ENCODE measurements around the gene TTC27.
"Not testable (repeated sequence)": the region's sequence is repeated elsewhere in the genome, so short reads cannot be mapped to it uniquely, and the experiment has no call there.

DNA sequence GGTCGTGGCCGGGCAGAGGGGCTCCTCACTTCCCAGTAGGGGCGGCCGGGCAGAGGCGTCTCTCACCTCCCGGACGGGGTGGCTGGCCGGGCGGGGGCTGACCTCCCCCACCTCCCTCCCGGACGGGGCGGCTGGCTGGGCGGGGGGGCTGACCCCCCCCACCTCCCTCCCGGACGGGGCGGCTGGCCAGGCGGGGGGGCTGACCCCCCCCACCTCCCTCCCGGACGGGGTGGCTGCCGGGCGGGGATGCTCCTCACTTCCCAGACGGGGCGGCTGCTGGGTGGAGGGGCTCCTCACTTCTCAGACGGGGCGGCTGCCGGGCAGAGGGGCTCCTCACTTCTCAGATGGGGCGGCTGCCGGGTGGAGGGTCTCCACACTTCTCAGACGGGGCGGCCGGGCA, 126.8 kb downstream of the TTC27 start:
- TF ChIP-seq, protein P1, sequence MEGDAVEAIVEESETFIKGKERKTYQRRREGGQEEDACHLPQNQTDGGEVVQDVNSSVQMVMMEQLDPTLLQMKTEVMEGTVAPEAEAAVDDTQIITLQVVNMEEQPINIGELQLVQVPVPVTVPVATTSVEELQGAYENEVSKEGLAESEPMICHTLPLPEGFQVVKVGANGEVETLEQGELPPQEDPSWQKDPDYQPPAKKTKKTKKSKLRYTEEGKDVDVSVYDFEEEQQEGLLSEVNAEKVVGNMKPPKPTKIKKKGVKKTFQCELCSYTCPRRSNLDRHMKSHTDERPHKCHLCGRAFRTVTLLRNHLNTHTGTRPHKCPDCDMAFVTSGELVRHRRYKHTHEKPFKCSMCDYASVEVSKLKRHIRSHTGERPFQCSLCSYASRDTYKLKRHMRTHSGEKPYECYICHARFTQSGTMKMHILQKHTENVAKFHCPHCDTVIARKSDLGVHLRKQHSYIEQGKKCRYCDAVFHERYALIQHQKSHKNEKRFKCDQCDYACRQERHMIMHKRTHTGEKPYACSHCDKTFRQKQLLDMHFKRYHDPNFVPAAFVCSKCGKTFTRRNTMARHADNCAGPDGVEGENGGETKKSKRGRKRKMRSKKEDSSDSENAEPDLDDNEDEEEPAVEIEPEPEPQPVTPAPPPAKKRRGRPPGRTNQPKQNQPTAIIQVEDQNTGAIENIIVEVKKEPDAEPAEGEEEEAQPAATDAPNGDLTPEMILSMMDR (IDR thresholded peaks at IDR 0.05), result not testable (repeated sequence)
- TF ChIP-seq POLR2A (IDR thresholded peaks at IDR 0.05); POLR2AphosphoS5 (IDR thresholded peaks at IDR 0.05; ENCODE audit: insufficient read depth in 1 of 2, low read depth in 1 of 2): not testable (repeated sequence)
